Astrocyte (in vitro differentiated cells and primary cell): ENCODE measurements around the gene KLK2. TPM values are rescaled to one million over a fixed set of nuclear protein-coding genes. Genes with fewer than 3 reads are reported as not detected.

ENCODE experiments used
- DNase-seq: peaks from one replicate; pipeline ENCODE4 v3.0.0-alpha.2; 2010; ENCODE audit warnings: low read depth
- FAIRE-seq: peaks from 2 replicates; lab custom pipeline; 2011; peaks lifted over from hg19 to GRCh38; lab: Jason Lieb, UNC
- H2AFZ ChIP-seq: 2 replicates; pipeline ENCODE4 v1.6.0; 2012; ENCODE audit warnings: low read depth, low read length, inconsistent platforms
- H3K27ac ChIP-seq: 2 replicates; pipeline ENCODE4 v1.5.1; 2011; ENCODE audit warnings: low read depth, low read length, inconsistent platforms
- H3K27me3 ChIP-seq: 2 replicates; pipeline ENCODE4 v1.6.0; 2011; ENCODE audit warnings: low read length, inconsistent platforms; ENCODE audit not compliant: insufficient read depth
- H3K36me3 ChIP-seq: 2 replicates; pipeline ENCODE4 v1.5.1; 2011; ENCODE audit warnings: low read length, inconsistent platforms; ENCODE audit not compliant: insufficient read depth
- H3K4me1 ChIP-seq: 2 replicates; pipeline ENCODE4 v1.5.1; 2011; ENCODE audit warnings: low read length, inconsistent platforms; ENCODE audit not compliant: insufficient read depth
- H3K4me2 ChIP-seq: 2 replicates; pipeline ENCODE4 v1.6.0; 2012; ENCODE audit warnings: low read length, inconsistent platforms
- H3K4me3 ChIP-seq: 2 replicates; pipeline ENCODE4 v1.5.1; 2011; ENCODE audit warnings: low read depth, mild to moderate bottlenecking, low read length, inconsistent platforms; ENCODE audit not compliant: insufficient read depth
- H3K79me2 ChIP-seq: 2 replicates; pipeline ENCODE4 v1.6.0; 2012; ENCODE audit warnings: mild to moderate bottlenecking, low read length, inconsistent platforms; ENCODE audit not compliant: insufficient read depth
- H3K9ac ChIP-seq: 2 replicates; pipeline ENCODE4 v1.6.0; 2012; ENCODE audit warnings: mild to moderate bottlenecking, low read length, inconsistent platforms
- H3K9me3 ChIP-seq: 2 replicates; pipeline ENCODE4 v1.5.1; 2012; ENCODE audit warnings: low read depth, mild to moderate bottlenecking, low read length, inconsistent platforms; ENCODE audit not compliant: insufficient read depth
- H4K20me1 ChIP-seq: 2 replicates; pipeline ENCODE4 v1.6.0; 2012; ENCODE audit warnings: low read length, inconsistent platforms; ENCODE audit not compliant: insufficient read depth
- H3K27ac Mint-ChIP-seq: one replicate; pipeline ENCODE4 v1.8.0; 2021; ENCODE audit warnings: mild to moderate bottlenecking, mixed read lengths; ENCODE audit not compliant: unreplicated experiment
- H3K27me3 Mint-ChIP-seq: one replicate; pipeline ENCODE4 v1.8.0; 2021; ENCODE audit warnings: low read depth, mixed read lengths; ENCODE audit not compliant: unreplicated experiment
- H3K36me3 Mint-ChIP-seq: one replicate; pipeline ENCODE4 v1.8.0; 2021; ENCODE audit warnings: low read depth, mixed read lengths; ENCODE audit not compliant: unreplicated experiment
- H3K4me1 Mint-ChIP-seq: one replicate; pipeline ENCODE4 v1.8.0; 2021; ENCODE audit warnings: low read depth, mixed read lengths; ENCODE audit not compliant: unreplicated experiment
- H3K4me3 Mint-ChIP-seq: one replicate; pipeline ENCODE4 v1.8.0; 2021; ENCODE audit warnings: mild to moderate bottlenecking, moderate library complexity, mixed read lengths; ENCODE audit not compliant: unreplicated experiment
- H3K9me3 Mint-ChIP-seq: one replicate; pipeline ENCODE4 v1.8.0; 2021; ENCODE audit warnings: mild to moderate bottlenecking, mixed read lengths; ENCODE audit not compliant: unreplicated experiment
- EZH2 ChIP-seq: IDR thresholded peaks from 2 replicates; pipeline ENCODE4 v1.6.1; 2012; ENCODE audit warnings: mild to moderate bottlenecking, low read length, inconsistent platforms; ENCODE audit not compliant: insufficient read depth
- total RNA-seq: library from RNA; stranded (reverse); gene quantifications from 2 replicates; pipeline ENCODE4 v1.2.1, GENCODE V29; 2021
- TF ChIP-seq, protein P1 (sequence below): IDR thresholded peaks from 2 replicates; pipeline ENCODE4 v1.5.1; 2011; ENCODE audit warnings: low read depth, mild to moderate bottlenecking, inconsistent platforms, low read length, moderate library complexity; ENCODE audit not compliant: insufficient read depth

Gene KLK2
- total RNA-seq, 1 donor from 2014 or later: not detected

DNA sequence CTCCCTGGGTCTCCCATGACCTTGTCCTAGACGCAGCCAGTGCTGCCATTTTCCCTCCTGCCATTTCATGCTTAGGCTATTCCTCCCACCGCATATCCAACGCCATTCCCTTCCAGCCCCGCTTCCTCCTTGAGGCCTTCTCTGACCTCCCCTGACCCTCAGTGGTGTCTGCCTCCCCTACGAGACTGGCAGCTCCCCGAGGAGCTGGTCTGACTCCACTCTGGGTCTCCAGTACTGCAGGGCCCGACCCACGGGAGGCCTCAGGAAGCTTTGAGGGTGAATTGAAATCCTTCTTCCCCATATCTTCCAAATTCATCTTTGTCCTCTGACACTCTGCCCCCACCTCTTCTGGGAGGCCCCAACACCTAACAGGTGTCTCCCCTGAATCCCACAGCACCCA, 40.6 kb upstream of the KLK2 start:
- peaks cover 3% of the 10 kb centered on the region for H3K9me3 Mint-ChIP-seq
- Histone ChIP-seq H3K4me2 (no peak overlapping the region), H2AFZ (no peak overlapping the region), H3K36me3 (no peaks in the 10 kb centered on the region), H3K4me1 (no peaks in the 10 kb centered on the region), H4K20me1 (no peaks in the 10 kb centered on the region), H3K27ac (no peak overlapping the region), H3K9ac (no peak overlapping the region), H3K4me3 (no peak overlapping the region), H3K79me2 (no peaks in the 10 kb centered on the region), H3K27me3 (no peaks in the 10 kb centered on the region), H3K9me3 (no peaks in the 10 kb centered on the region)
- H3K36me3 Mint-ChIP-seq: no peaks in the 10 kb centered on the region
- TF ChIP-seq, protein P1, sequence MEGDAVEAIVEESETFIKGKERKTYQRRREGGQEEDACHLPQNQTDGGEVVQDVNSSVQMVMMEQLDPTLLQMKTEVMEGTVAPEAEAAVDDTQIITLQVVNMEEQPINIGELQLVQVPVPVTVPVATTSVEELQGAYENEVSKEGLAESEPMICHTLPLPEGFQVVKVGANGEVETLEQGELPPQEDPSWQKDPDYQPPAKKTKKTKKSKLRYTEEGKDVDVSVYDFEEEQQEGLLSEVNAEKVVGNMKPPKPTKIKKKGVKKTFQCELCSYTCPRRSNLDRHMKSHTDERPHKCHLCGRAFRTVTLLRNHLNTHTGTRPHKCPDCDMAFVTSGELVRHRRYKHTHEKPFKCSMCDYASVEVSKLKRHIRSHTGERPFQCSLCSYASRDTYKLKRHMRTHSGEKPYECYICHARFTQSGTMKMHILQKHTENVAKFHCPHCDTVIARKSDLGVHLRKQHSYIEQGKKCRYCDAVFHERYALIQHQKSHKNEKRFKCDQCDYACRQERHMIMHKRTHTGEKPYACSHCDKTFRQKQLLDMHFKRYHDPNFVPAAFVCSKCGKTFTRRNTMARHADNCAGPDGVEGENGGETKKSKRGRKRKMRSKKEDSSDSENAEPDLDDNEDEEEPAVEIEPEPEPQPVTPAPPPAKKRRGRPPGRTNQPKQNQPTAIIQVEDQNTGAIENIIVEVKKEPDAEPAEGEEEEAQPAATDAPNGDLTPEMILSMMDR: no peak
- TF ChIP-seq EZH2: no peak
- FAIRE-seq (no peak), DNase-seq (no peak)
- H3K4me1 Mint-ChIP-seq: no peaks in the 10 kb centered on the region
- H3K4me3 Mint-ChIP-seq: no peak overlapping the region
- no peak overlapping the region for H3K27ac Mint-ChIP-seq
- H3K27me3 Mint-ChIP-seq: peaks cover 49% of the 10 kb centered on the region

DNA sequence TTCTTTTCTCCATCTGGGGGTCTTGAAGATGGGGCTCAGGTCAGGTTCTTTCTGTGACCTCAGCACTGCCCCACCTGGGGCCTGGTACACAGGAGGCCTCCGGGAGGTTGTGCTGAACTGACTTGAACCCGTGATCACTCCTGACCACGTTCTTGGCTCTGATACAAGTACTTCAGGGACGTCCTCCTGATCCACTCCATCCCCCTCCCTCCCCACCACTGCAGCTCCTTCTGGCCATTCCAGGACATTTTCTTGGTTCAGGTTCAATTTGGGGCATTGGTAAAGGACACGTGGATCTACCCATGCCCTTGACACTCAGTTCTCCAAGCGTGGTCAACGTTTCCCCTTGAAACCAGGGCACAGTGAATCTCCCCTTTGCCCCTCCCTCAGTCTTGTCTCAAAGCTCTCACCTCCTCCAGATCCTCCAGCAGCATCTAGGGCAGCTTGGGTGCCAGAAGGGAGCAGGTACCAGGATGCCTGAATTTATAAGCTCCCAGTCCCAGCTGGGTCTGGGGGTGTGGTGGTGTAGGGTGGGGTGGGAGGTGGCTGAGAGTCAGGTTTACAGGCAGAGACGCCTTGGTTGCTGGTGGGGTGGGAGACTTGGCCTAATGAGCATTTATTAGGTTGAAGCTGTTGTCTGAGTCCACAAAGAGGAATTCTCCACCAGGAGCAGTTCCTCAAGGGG, 40.0 kb upstream of the KLK2 start, which contains the start of gene KLK15:
KLK15 (minus strand) TSS at position 458 of the 685 bp plus-strand sequence. CDS start 2,082 bp downstream, outside the sequence.
- FAIRE-seq (no peak), DNase-seq (no peak)
- Histone ChIP-seq H3K79me2 (no peaks in the 10 kb centered on the region), H4K20me1 (no peaks in the 10 kb centered on the region), H3K27me3 (no peaks in the 10 kb centered on the region), H3K9ac (no peak within 1 kb of the TSS), H3K27ac (no peak within 1 kb of the TSS), H2AFZ (no peak within 1 kb of the TSS), H3K4me1 (no peaks in the 10 kb centered on the region), H3K4me3 (no peak within 1 kb of the TSS), H3K36me3 (no peaks in the 10 kb centered on the region), H3K4me2 (no peak within 1 kb of the TSS), H3K9me3 (no peaks in the 10 kb centered on the region)
- no peaks in the 10 kb centered on the region for H3K36me3 Mint-ChIP-seq
- TF ChIP-seq, protein P1: no peak
- no peak for TF ChIP-seq EZH2
- H3K27ac Mint-ChIP-seq: no peak within 1 kb of the TSS
- no peaks in the 10 kb centered on the region for H3K4me1 Mint-ChIP-seq
- H3K4me3 Mint-ChIP-seq: no peak within 1 kb of the TSS
- H3K9me3 Mint-ChIP-seq: peaks cover 3% of the 10 kb centered on the region
- peaks cover 47% of the 10 kb centered on the region for H3K27me3 Mint-ChIP-seq

DNA sequence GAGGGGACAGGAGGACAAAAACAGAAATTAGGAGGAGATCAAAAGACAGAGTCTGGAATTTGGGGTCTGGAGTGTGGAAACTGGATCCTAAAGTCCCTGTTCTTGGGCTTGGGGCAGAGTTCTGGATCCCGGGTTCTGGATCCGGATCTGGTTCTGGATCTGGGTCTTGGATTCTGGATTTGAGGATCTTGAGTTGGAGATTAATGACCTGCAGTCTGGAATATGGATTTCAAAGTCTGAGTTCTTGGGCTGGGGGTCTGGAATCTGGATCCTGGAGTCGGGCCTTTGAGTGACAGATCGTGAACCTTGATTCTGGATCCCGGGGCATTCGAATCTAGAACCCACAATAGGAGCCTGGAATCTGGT, 39.5 kb upstream of the KLK2 start:
- Mint-ChIP-seq H3K4me1 (no peaks in the 10 kb centered on the region), H3K36me3 (no peaks in the 10 kb centered on the region), H3K27me3 (peaks cover 48% of the 10 kb centered on the region), H3K27ac (no peak overlapping the region), H3K4me3 (no peak overlapping the region), H3K9me3 (peaks cover 3% of the 10 kb centered on the region)
- no peaks in the 10 kb centered on the region for H3K36me3 ChIP-seq
- DNase-seq (no peak), FAIRE-seq (no peak)
- no peaks in the 10 kb centered on the region for H3K9me3 ChIP-seq
- no peak overlapping the region for H3K9ac ChIP-seq
- no peaks in the 10 kb centered on the region for H3K4me1 ChIP-seq
- no peak overlapping the region for H3K4me3 ChIP-seq
- H3K79me2 ChIP-seq: no peaks in the 10 kb centered on the region
- no peak overlapping the region for H3K4me2 ChIP-seq
- TF ChIP-seq, protein P1: no peak
- TF ChIP-seq EZH2: no peak
- no peak overlapping the region for H3K27ac ChIP-seq
- H2AFZ ChIP-seq: no peak overlapping the region
- no peaks in the 10 kb centered on the region for H4K20me1 ChIP-seq
- H3K27me3 ChIP-seq: no peaks in the 10 kb centered on the region
